Liver (tissue), 9 donors: ENCODE data around the gene FXYD4. TPM values are rescaled to one million over a fixed set of nuclear protein-coding genes. Genes with fewer than 3 reads are reported as not detected.

ENCODE experiments used
- DNase-seq: peaks from one replicate; pipeline ENCODE4 v3.0.0-alpha.2; 2017; ENCODE audit warnings: low spot score
- H3K27ac ChIP-seq, 2 donors: one replicate each; pipeline ENCODE4 v1.7.0; 2013; ENCODE audit warnings: inconsistent platforms in 2 of 2, low read length in 2 of 2, control low read depth in 1 of 2, low read depth in 1 of 2, mild to moderate bottlenecking in 1 of 2
- H3K27me3 ChIP-seq, 4 donors: one replicate each; pipeline versions ENCODE4 v1.6.1 to v1.7.0; 2013; ENCODE audit warnings: low read length in 3 of 4, inconsistent platforms in 1 of 4, mild to moderate bottlenecking in 1 of 4, moderate library complexity in 1 of 4; ENCODE audit not compliant: control insufficient read depth in 4 of 4, insufficient read depth in 4 of 4
- H3K36me3 ChIP-seq, 4 donors: one replicate each; pipeline versions ENCODE4 v1.6.1 to v1.7.0; 2013; ENCODE audit warnings: low read length in 3 of 4, mild to moderate bottlenecking in 3 of 4, low read depth in 1 of 4, moderate library complexity in 1 of 4; ENCODE audit not compliant: control insufficient read depth in 4 of 4, insufficient read depth in 3 of 4
- H3K4me1 ChIP-seq, 4 donors: one replicate each; pipeline versions ENCODE4 v1.6.1 to v1.7.0; 2013; ENCODE audit warnings: low read length in 3 of 4, mild to moderate bottlenecking in 3 of 4, moderate library complexity in 1 of 4; ENCODE audit not compliant: control insufficient read depth in 4 of 4, insufficient read depth in 4 of 4
- H3K4me3 ChIP-seq, 3 donors: one replicate each; pipeline versions ENCODE4 v1.6.1 to v1.7.0; 2013; ENCODE audit warnings: low read length in 3 of 3, control low read depth in 1 of 3, low read depth in 1 of 3, mild to moderate bottlenecking in 1 of 3
- H3K9ac ChIP-seq, 2 donors: one replicate each; pipeline ENCODE4 v1.7.0; 2013; ENCODE audit warnings: low read length in 2 of 2, mild to moderate bottlenecking in 2 of 2, moderate library complexity in 2 of 2, control low read depth in 1 of 2, low read depth in 1 of 2
- H3K9me3 ChIP-seq, 4 donors: one replicate each; pipeline versions ENCODE4 v1.6.1 to v1.7.0; 2013; ENCODE audit warnings: low read length in 3 of 4; ENCODE audit not compliant: control insufficient read depth in 4 of 4
- ATF3 ChIP-seq: IDR thresholded peaks from 2 replicates; pipeline ENCODE4 v1.6.1; 2016; ENCODE audit warnings: antibody characterized with exemption
- CTCF ChIP-seq: fragments of 150-350 bp; IDR thresholded peaks from 2 replicates; pipeline ENCODE4 v1.5.1; 2017; ENCODE audit warnings: improper control_type of control experiment, low read depth, low read length; ENCODE audit not compliant: missing input control
- EGR1 ChIP-seq, 2 donors: IDR thresholded peaks; 2 replicates each; pipeline ENCODE4 v1.6.1; 2016 to 2018; ENCODE audit warnings: antibody characterized with exemption in 2 of 2, low read depth in 2 of 2
- FOXA1 ChIP-seq: IDR thresholded peaks from 2 replicates; pipeline ENCODE4 v1.6.1; 2016; ENCODE audit warnings: antibody characterized with exemption
- FOXA2 ChIP-seq: IDR thresholded peaks from 2 replicates; pipeline ENCODE4 v1.6.1; 2016; ENCODE audit warnings: antibody characterized with exemption
- GABPA ChIP-seq, 2 donors: IDR thresholded peaks in 1 of 2; conservative IDR thresholded peaks in 1 of 2; 2 replicates each; pipeline ENCODE4 v1.6.1; 2016; ENCODE audit warnings: antibody characterized with exemption in 2 of 2, mild to moderate bottlenecking in 1 of 2, moderate library complexity in 1 of 2
- HNF4A ChIP-seq, 2 donors: conservative IDR thresholded peaks; 2 replicates each; pipeline ENCODE4 v1.6.1; 2016; ENCODE audit warnings: antibody characterized with exemption in 2 of 2, mild to moderate bottlenecking in 2 of 2
- HNF4G ChIP-seq: IDR thresholded peaks from 2 replicates; pipeline ENCODE4 v1.6.1; 2016; ENCODE audit warnings: antibody characterized with exemption
- MAX ChIP-seq: IDR thresholded peaks from 2 replicates; pipeline ENCODE4 v1.6.1; 2016; ENCODE audit warnings: antibody characterized with exemption
- NR2F2 ChIP-seq: IDR thresholded peaks from 2 replicates; pipeline ENCODE4 v1.6.1; 2016; ENCODE audit warnings: antibody characterized with exemption
- RAD21 ChIP-seq, 2 donors: IDR thresholded peaks; 2 replicates each; pipeline ENCODE4 v1.6.1; 2016; ENCODE audit warnings: antibody characterized with exemption in 2 of 2, mild to moderate bottlenecking in 2 of 2
- REST ChIP-seq: IDR thresholded peaks from 2 replicates; pipeline ENCODE4 v1.6.1; 2016; ENCODE audit warnings: antibody characterized with exemption, mild to moderate bottlenecking
- RXRA ChIP-seq, 2 donors: IDR thresholded peaks; 2 replicates each; pipeline ENCODE4 v1.6.1; 2017 to 2018; ENCODE audit warnings: antibody characterized with exemption in 2 of 2, mild to moderate bottlenecking in 1 of 2
- SP1 ChIP-seq: IDR thresholded peaks from 2 replicates; pipeline ENCODE4 v1.6.1; 2018; ENCODE audit warnings: antibody characterized with exemption, mild to moderate bottlenecking
- TAF1 ChIP-seq: conservative IDR thresholded peaks from 2 replicates; pipeline ENCODE4 v1.6.1; 2016; ENCODE audit warnings: antibody characterized with exemption, mild to moderate bottlenecking
- ZBTB33 ChIP-seq: IDR thresholded peaks from 2 replicates; pipeline ENCODE4 v1.6.1; 2016; ENCODE audit warnings: antibody characterized with exemption
- WGBS: extraction: QIAGEN DNeasy Blood & Tissue Kit; methylation state at CpG from one replicate; pipeline ENCODE4 v1.1.7; 2013; 5-methylcytosine and 5-hydroxymethylcytosine counted together
- polyA plus RNA-seq, 2 donors: library from polyadenylated mRNA; stranded (reverse) in 1 of 2; unstranded in 1 of 2; fragments of 200-250 nt in 1 of 2; fragments of >200 nt in 1 of 2; fragmentation: Nextera tagmentation in 1 of 2; extraction: Ambion mirVana in 1 of 2; gene quantifications; one replicate each; pipeline versions ENCODE4 v1.2.1 to v1.2.3, GENCODE V29; 2013 to 2015
- total RNA-seq, 2 donors: library from RNA; depleted of rRNA; stranded (reverse); fragments of >200 nt; gene quantifications; one replicate each; pipeline ENCODE4 v1.2.3, GENCODE V29; 2014
- donor health status: healthy.
- donor health status: healthy.
- donor health status: healthy.
- donor health status: healthy.
- donor health status: healthy.

The FXYD4 gene
- total and polyA plus RNA-seq, 4 donors, result not detected

- no peak for TF ChIP-seq HNF4A (conservative IDR thresholded peaks at IDR 0.05)
- TF ChIP-seq ATF3, result no peak
- TF ChIP-seq SP1, result no peak
- TF ChIP-seq TAF1, result no peak
- TF ChIP-seq NR2F2, result no peak
- TF ChIP-seq FOXA1, result no peak
- no peak for TF ChIP-seq GABPA (IDR thresholded peaks at IDR 0.05 in 1 of 2, conservative IDR thresholded peaks at IDR 0.05 in 1 of 2)
- no peak for TF ChIP-seq EGR1 (IDR thresholded peaks at IDR 0.05; ENCODE audit: low read depth in 2 of 2)
- TF ChIP-seq HNF4G, result no peak
- TF ChIP-seq REST, result no peak
- TF ChIP-seq CTCF, result no peak
- TF ChIP-seq RAD21 (IDR thresholded peaks at IDR 0.05), result no peak
- TF ChIP-seq ZBTB33, result no peak
- TF ChIP-seq RXRA (IDR thresholded peaks at IDR 0.05), result no peak
- no peak for TF ChIP-seq FOXA2
- no peak for TF ChIP-seq MAX
- H3K27ac ChIP-seq, result no peak overlapping the region
- H3K36me3 ChIP-seq, result peaks cover 13 to 41% (median 37%) of the 10 kb centered on the region in 4 donors
- DNase-seq, result no peak
- no peak overlapping the region for H3K4me3 ChIP-seq
- H3K27me3 ChIP-seq, result no peaks in the 10 kb centered on the region
- H3K4me1 ChIP-seq, result no peaks in the 10 kb centered on the region
- no peaks in the 10 kb centered on the region for H3K9me3 ChIP-seq
- WGBS, result 87% methylated on average over 10 of the region's 10 CpGs
- H3K9ac ChIP-seq, result no peak overlapping the region
These were observed 13.1 kb downstream of the FXYD4 start for GRCh38 chr10:43384252-43385221.
